ENCODE measurements around the gene ATMIN. TPM values are rescaled to one million over a fixed set of nuclear protein-coding genes. Genes with fewer than 3 reads are reported as not detected.

The ATMIN gene
- total RNA-seq, 1 experiment from 2014 or later = 28.4 TPM

- H3K4me3 ChIP-seq (ENCODE audit: low read depth in 2 of 2, low read length in 2 of 2) = no peak overlapping the region
- ChIA-PET POLR2A (no interaction called here), CTCF (no interaction called here)
- TF ChIP-seq CTCF (IDR thresholded peaks at IDR 0.05) (no peak), POLR2AphosphoS5 (IDR thresholded peaks at IDR 0.05; ENCODE audit: low read depth, low read length) (no peak), SIN3A (IDR thresholded peaks at IDR 0.05; ENCODE audit: borderline replicate concordance, insufficient read depth, low read depth, low read length) (no peak)
- H3K27me3 ChIP-seq (ENCODE audit: control insufficient read depth, insufficient read depth, low read length) = no peaks in the 10 kb centered on the region
- H3K27ac ChIP-seq (ENCODE audit: low read length) = no peak overlapping the region
- intact Hi-C loops (cut with micrococcal nuclease; ENCODE audit: unreplicated experiment) (no loop called here), in situ Hi-C loops (cut with HindIII; ENCODE audit: low pct_unique_long_range_greater_than_20kb, low sequenced_read_pairs) (no loop called here)
- no TSS peak for BruUV-seq (replicated peaks)
- DNase-seq (ENCODE audit: low read depth, low spot score) (peak; percentile 60), ATAC-seq (no peak)
- H3K4me1 ChIP-seq (ENCODE audit: control insufficient read depth, insufficient read depth, low read length) = no peaks in the 10 kb centered on the region; the same call in 1 of the 2 replicates
- H3K9me3 ChIP-seq (ENCODE audit: control insufficient read depth, insufficient read depth, low read depth, low read length) = no peaks in the 10 kb centered on the region
- no peaks in the 10 kb centered on the region for H3K36me3 ChIP-seq (ENCODE audit: control insufficient read depth, insufficient read depth, low read length)
Observed at GRCh38 chr16:81071805-81072204, 36.2 kb downstream of the ATMIN start.

- Histone ChIP-seq H3K4me1 (ENCODE audit: control insufficient read depth, insufficient read depth, low read length) (no peaks in the 10 kb centered on the region; the same call in 1 of the 2 replicates), H3K4me3 (ENCODE audit: low read depth in 2 of 2, low read length in 2 of 2) (no peak overlapping the region), H3K27me3 (ENCODE audit: control insufficient read depth, insufficient read depth, low read length) (no peaks in the 10 kb centered on the region), H3K36me3 (ENCODE audit: control insufficient read depth, insufficient read depth, low read length) (no peaks in the 10 kb centered on the region), H3K27ac (ENCODE audit: low read length) (no peak overlapping the region), H3K9me3 (ENCODE audit: control insufficient read depth, insufficient read depth, low read depth, low read length) (no peaks in the 10 kb centered on the region)
- no peak for ATAC-seq
- BruUV-seq (replicated peaks) = no TSS peak
- intact Hi-C loops (cut with micrococcal nuclease; ENCODE audit: unreplicated experiment) = no loop called here
- DNase-seq (ENCODE audit: low read depth, low spot score) = no peak
- POLR2A ChIA-PET = no interaction called here
- CTCF ChIA-PET = no interaction called here
- in situ Hi-C loops (cut with HindIII; ENCODE audit: low pct_unique_long_range_greater_than_20kb, low sequenced_read_pairs) = no loop called here
- no peak for TF ChIP-seq TCF7L2 (IDR thresholded peaks at IDR 0.05; ENCODE audit: low read depth, low read length)
- no peak for TF ChIP-seq CTCF (IDR thresholded peaks at IDR 0.05)
- no peak for TF ChIP-seq REST (IDR thresholded peaks at IDR 0.05; ENCODE audit: insufficient read depth in 1 of 2, low read depth in 2 of 2, low read length in 1 of 2)
- no peak for TF ChIP-seq SIN3A (IDR thresholded peaks at IDR 0.05; ENCODE audit: borderline replicate concordance, insufficient read depth, low read depth, low read length)
- TF ChIP-seq POLR2AphosphoS5 (IDR thresholded peaks at IDR 0.05; ENCODE audit: low read depth, low read length) = no peak
Observed at GRCh38 chr16:81073560-81074330, 38.1 kb downstream of the ATMIN start.

All from Panc1 (cell line).